AG04450 (cell line): Measurements from ENCODE around the gene FARP1. TPM values are rescaled to one million over a fixed set of nuclear protein-coding genes. Genes with fewer than 3 reads are reported as not detected.

Source experiments
- CTCF ChIA-PET: fragments of 300-600, 350-600 bp; formaldehyde crosslinking; extraction: SDS; loops from one replicate; lab custom pipeline; 2022; ENCODE audit warnings: antibody characterized with exemption, inconsistent platforms; lab: Charles Lee
- POLR2A ChIA-PET: fragments of 350-600 bp; formaldehyde crosslinking; extraction: SDS; loops from one replicate; lab custom pipeline; 2021; ENCODE audit warnings: antibody characterized with exemption, inconsistent platforms; lab: Yijun Ruan, JAX
- DNase-seq: peaks from one replicate; pipeline ENCODE4 v3.0.0-alpha.2; 2011; ENCODE audit warnings: low read depth, low spot score
- H3K27ac ChIP-seq: one replicate; pipeline ENCODE4 v1.5.1; 2012; ENCODE audit warnings: low read depth, low read length, control low read depth
- H3K27me3 ChIP-seq: one replicate; pipeline ENCODE4 v1.6.0; 2012; ENCODE audit warnings: low read length; ENCODE audit not compliant: control insufficient read depth, insufficient read depth
- H3K4me3 ChIP-seq: 2 replicates; pipeline ENCODE4 v1.5.1; 2011; ENCODE audit warnings: mild to moderate bottlenecking, low read depth, low read length, control low read depth
- H3K9me3 ChIP-seq: 2 replicates; pipeline ENCODE4 v1.5.1; 2012; ENCODE audit warnings: low read length; ENCODE audit not compliant: control insufficient read depth, insufficient read depth
- CTCF ChIP-seq: IDR thresholded peaks from 2 replicates; pipeline ENCODE4 v1.5.1; 2011; ENCODE audit warnings: low read depth, low read length, control low read depth, inconsistent platforms
- polyA plus RNA-seq: library from polyadenylated mRNA; depleted of rRNA; stranded (reverse); fragments of >200 nt; gene quantifications from 2 replicates; pipeline ENCODE4 v1.2.3, GENCODE V29; 2011

FARP1 gene
- polyA plus RNA-seq, 1 experiment, result 76.4 TPM

- CTCF ChIA-PET, result interaction anchor here (1.6 kb wide), 1 partner anchor 10 kb away, joined by 3 read pairs; no protein-coding TSS in a partner anchor
- no peak for TF ChIP-seq CTCF
These were observed 246.4 kb downstream of the FARP1 start for GRCh38 chr13:98389319-98389718.

GRCh38 chr13:98390086-98390715 is 247.3 kb downstream of the FARP1 start:
- no peaks in the 10 kb centered on the region for H3K27me3 ChIP-seq
- TF ChIP-seq CTCF, result no peak
- no peaks in the 10 kb centered on the region; the same call in 1 of the 2 replicates for H3K9me3 ChIP-seq
- ChIA-PET POLR2A (no interaction called here), CTCF (interaction anchor here (1.6 kb wide), 1 partner anchor 9 kb away, joined by 3 read pairs; no protein-coding TSS in a partner anchor)
- no peak overlapping the region for H3K4me3 ChIP-seq
- no peak for DNase-seq
- H3K27ac ChIP-seq, result no peak overlapping the region

More at GRCh38 chr13:98389319-98389718, 246.4 kb downstream of the FARP1 start:
- Histone ChIP-seq H3K27ac (no peak overlapping the region), H3K4me3 (no peak overlapping the region), H3K9me3 (no peaks in the 10 kb centered on the region), H3K27me3 (no peaks in the 10 kb centered on the region)
- DNase-seq, result no peak
- POLR2A ChIA-PET, result no interaction called here

- Histone ChIP-seq H3K27me3 (no peaks in the 10 kb centered on the region), H3K4me3 (no peak overlapping the region), H3K27ac (no peak overlapping the region), H3K9me3 (no peaks in the 10 kb centered on the region; the same call in 1 of the 2 replicates)
- ChIA-PET POLR2A (no interaction called here), CTCF (no interaction called here)
- no peak for TF ChIP-seq CTCF
- no peak for DNase-seq
These were observed 251.0 kb downstream of the FARP1 start for GRCh38 chr13:98393873-98394272.

DNA sequence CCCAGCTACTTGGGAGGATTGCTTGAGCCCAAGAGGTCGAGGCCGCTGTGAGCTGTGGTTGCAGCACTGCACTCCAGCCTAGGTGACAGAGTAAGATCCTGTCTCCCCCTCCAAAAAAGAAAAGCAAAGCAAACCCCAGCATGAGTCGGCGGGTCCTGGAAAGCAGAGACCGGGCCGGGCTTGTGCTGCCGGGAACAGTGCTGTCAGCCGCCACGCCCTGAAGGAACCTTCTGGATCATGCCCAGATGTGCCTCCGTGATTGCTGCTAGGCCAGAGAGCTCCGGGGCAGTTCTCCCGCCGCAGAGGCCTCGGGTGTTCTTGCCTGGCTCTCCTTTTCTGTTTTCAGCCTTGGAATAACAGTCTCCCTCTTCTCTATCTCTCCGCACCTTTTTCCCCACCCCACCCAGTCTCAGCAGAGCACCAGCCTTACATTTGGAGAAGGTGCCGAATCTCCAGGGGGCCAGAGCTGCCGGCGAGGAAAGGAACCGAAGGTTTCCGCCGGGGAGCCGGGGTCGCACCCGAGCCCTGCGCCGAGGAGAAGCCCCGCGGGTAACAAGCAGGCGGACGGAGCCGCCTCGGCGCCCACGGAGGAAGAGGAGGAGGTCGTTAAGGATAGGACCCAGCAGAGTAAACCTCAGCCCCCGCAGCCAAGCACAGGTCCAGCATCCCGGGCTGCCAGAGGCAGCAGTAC is 252.1 kb downstream of the FARP1 start:
- no peak for DNase-seq
- H3K27ac ChIP-seq, result no peak overlapping the region
- TF ChIP-seq CTCF, result no peak
- ChIA-PET CTCF (interaction anchor here (0.7 kb wide), 1 partner anchor 290 kb away, joined by 3 read pairs; no protein-coding TSS in a partner anchor), POLR2A (no interaction called here)
- H3K9me3 ChIP-seq, result no peaks in the 10 kb centered on the region; the same call in 1 of the 2 replicates
- H3K4me3 ChIP-seq, result no peak overlapping the region
- H3K27me3 ChIP-seq, result no peaks in the 10 kb centered on the region
